GM19099 (cell line): Measurements from ENCODE around the gene GRIN2A.

Experiments
- POLR2A ChIP-seq: IDR thresholded peaks from 3 replicates; pipeline ENCODE4 v1.6.1; 2011; ENCODE audit warnings: low read depth; ENCODE audit not compliant: insufficient read length; ENCODE audit errors: extremely low read depth

Gene GRIN2A

DNA sequence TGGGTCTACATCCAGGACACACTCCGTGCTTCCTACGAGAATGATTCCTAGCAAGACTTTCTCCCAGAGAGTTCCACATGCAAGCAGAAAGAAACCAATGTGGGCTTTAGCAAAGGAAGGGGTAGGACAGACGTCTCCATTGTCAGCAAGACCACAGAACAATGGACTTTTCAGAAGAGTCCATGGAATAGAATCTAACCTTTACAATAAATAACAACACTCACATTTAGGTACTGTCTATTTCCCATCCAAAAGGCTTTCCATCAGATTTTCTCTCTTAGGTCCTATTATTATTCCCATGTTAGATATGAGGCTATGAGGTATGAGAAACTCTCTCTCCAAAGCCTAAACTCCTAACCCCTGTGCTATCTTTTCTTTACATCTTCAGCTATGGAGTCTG is 360.9 kb downstream of the GRIN2A start:
- TF ChIP-seq POLR2A = no peak

DNA sequence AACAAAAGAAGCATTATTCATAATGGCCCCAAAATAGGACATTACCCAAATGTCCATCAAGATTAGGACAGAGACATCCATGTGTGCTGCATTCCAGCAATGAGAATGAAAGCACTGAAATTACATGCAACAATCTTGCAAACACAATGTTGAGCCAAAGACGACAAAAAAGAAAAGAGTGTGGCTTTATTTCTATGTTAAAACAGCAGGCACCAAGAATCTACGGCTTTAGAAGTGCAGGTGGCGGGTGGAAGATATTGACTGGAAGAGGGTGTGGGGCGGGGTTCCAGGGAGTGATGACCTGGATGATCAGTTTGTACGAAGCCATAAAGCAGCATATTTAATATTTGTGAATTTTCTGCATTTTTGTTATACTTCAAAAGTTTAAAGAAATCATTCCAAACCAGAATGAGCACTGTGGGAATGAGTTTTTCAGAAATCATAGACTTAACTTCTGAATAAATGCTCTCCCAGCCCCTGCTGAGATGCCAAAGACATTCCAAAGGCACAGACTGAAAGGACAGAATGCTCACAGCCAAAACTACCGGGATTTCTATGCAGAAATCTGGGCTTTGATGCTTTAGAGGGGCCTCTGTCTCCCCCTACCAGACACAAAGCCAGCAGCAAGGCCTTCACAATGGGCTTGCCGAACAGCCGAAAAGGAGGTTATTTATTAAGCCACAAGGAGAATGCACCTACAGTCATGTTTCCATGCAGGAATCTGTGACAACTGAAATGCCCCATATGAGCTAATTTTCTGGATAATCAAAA is 361.6 kb downstream of the GRIN2A start:
- no peak for TF ChIP-seq POLR2A

DNA sequence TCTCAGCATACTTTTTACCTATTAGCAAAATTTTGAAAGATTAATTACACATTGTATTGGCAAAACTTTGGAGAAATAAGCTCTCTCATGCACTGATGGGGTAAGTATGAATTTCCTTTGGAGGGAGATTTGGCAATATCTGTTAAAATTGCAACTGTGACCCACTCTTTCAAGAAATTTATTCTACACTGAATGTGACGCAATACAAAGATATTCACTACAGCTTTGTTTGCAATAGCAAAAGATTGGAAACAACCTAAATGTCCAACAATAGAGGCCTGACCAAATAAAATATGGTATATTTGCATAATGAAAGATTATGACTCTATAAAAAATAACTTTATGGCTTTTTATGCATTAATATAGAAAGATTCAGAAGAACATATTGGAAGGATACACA is 363.5 kb downstream of the GRIN2A start:
- TF ChIP-seq POLR2A = no peak

DNA sequence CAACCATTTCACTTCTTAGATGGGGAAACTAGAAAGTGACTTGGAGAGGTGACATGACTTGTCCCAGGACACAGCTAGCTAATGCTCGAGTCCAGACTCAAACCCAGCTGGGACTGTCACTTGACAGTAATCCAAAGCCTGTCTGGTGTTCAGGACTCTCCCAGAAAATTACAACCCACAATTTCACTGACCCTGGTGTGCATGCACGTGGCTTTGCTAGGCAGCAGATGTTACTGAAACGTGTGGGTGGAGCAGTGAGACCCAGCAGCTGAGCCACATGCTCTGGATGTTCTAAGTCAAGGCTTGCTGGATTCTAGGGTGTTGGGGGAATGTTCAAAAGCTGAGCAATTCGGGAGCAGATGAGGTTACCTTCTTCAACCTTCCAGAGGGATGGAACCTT is 364.6 kb downstream of the GRIN2A start:
- TF ChIP-seq POLR2A = no peak

DNA sequence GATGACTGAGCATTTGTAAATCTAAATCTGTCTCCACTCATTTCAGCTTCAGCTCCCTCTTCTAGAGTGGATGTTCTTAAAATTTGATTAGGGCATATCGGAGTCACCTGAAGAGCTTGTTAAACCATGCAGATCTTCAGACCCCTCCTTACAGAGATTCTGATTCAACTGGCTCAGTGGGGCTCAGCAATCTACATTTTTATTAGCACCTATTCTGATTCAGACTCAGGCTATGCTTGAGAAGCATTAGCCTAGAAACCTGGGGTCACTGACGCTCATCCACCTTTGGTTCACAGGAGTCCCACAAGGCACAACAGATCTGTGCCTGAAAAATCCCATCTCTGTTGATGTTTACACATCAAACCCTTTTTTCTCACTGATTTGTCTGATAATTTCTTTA is 365.6 kb downstream of the GRIN2A start:
- no peak for TF ChIP-seq POLR2A

DNA sequence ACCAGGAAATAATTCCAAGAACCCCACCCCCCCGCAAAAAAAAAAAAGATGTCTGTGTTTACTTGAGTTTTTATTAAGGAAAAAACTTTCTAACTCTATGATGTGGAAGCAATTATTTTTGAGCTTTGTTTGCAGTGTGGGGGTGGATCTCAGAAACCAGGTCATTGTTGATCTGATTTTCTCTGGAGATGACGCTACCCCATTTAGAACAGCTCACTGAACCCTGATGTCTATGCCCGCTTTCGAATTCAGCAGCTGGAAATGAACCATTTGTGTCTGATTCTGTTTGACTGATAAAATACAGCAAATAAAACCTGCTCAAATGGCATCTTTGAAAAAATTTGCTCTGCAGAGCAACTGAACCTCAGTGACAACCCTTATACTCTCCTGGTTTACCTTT is 368.6 kb downstream of the GRIN2A start:
- no peak for TF ChIP-seq POLR2A

DNA sequence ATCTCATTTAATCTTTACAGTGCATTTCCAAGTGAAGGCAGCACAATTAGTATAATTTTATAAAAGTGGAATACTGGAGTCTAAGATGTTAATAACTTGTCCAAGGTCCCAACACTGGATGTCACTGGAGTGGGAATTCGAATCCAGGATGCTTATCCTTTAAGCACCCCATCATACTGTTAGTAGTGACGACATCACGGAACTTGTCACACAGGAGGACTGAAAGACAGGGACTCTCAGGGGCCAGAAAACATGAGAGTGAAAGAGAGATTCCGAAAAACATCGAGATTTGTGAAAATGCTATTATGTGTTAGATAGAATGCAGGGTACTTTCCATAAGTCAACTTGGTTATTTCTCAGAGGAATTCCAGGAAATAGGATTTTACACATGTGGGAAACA is 374.0 kb downstream of the GRIN2A start:
- TF ChIP-seq POLR2A = no peak

DNA sequence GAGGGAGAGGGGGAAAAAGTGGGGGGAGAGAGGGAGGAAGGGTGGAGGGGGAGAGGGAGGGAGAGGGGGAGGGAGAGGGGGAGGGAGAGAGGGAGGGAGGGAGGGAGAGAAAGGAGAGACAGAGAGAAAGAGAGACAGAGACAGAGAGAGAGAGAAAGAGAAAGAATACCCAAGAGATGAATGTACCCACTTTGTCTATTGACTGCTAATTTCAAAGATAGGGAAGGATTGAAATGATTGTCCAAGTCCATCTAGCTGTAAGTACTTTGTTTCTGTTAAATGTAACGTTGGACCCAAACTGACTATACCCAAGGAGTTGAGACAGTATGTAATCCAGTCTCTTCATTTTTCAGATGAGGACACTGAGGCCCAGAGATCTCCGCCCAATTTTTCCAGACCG is 374.9 kb downstream of the GRIN2A start:
- no peak for TF ChIP-seq POLR2A

DNA sequence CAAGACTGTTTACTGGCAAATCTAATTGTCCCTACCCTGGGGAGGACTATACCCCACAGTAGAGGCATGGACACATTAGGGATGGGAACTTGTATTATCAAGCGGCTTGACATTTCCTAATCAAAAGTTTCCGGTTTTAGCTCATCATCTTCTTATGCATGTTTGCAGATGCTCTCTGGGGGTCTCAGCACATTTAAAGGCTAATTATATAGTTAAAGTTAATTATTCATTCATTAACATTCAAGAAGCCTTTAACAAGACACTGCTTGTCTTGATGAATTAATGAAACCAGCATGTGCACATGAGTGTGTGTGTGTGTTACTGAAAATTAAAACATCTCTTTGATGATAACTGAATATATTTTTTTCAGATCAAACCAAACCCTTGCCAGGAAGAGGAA is 377.1 kb downstream of the GRIN2A start:
- TF ChIP-seq POLR2A = no peak

DNA sequence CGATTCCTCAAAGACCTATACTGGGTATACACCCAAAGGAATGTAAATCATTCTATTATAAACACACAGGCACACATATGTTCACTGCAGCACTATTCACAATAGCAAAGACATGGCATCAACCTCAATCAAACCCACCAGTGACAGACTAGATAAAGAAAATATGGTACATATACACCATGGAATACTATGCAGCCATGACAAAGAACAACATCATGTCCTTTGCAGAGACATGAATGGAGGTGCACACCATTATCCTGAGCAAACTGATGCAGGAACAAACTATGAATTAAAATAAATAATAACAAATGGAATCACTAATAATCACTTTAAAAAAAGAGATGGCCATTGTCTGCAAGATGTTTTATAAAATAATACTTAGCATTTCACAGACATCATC is 380.1 kb downstream of the GRIN2A start:
- TF ChIP-seq POLR2A = no peak

DNA sequence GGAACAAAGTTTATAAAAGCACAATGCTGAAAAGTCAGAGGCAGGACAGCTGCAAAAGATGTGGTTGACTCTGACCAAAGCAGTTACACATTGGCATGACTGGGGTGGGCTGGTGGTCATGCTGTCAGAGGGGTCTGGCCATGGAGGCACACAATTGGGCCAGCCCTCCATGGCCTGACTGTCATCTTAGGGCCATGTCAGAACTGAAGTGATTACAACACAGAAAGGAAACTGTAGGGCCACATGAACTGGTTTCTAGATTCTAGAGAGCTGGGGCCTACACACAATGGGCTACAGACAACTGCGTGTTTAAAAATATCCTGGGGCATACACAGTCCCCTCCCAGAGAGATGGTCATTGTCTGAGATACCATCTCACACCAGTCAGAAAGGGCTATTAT is 380.6 kb downstream of the GRIN2A start:
- TF ChIP-seq POLR2A = no peak

DNA sequence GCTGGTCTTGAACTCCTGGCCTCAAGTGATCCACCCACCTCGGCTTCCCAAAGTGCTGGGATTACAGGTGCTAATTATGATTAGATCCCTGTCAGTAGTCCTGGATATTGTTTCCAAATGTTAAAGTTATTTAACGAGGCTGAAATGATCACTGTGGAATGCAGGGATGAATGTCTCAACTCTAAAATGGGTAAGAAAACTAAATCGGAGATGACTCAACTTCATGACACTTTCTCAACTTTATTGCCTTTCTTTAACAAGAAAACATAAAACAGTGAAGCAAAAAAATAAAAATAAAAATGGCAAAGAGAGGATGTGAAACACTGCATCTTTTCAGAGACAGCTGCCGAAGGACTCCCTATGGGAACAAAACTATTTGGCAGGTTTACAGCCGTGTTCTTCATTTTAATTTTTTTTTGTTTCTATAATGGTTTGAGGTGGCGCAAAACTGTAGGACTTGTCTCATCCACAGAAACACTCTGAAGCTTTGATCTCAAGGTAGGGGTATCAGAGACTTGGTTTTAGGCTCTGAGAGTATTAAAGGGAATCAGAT is 382.0 kb downstream of the GRIN2A start:
- TF ChIP-seq POLR2A = no peak

DNA sequence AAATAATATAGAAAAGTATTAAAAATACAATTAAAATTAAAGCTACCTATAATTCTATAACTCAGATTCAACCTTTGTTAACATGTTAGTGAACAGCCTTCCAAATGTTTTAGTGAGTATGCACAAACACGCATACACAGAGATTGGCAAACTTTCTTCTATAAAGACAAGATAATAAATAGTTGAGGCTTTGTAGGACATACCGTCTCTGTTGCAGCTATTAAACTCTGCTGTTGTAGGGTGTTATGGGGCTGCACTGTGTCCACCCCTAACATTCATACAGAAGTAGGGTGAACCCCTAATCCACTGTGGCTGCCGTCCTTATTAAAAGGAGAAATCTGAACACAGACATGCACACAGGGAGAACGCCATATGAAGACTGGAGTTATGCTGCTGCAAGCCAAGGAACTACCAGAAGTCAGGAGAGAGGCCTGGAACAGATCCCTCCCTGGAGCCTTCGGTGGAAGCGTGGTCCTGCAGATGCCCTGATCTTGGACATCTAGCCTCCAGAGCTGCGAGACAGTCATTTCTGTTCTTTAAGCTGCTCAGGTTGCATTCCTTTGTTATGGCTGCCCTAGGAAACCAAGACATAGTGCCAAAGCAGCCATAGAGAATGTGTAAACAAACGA is 383.2 kb downstream of the GRIN2A start:
- TF ChIP-seq POLR2A = no peak

DNA sequence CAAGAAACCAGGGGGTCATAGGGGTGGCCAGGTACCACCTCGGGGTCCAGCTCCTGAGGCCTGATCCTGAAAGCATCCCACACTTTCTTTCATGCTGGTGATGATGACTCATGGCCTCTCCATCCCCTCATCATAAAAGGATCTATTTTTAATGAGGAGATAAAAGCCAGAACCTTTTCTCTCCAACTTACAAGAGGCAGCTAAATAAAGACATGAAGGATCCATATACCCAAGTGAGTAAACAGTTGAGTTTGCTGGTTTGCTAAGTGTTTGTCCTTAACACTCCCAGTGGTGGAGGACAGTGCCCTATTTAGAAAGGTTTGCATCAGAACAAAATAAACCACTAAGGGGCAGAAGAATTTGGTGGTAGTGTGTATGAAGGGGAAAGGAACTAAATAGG is 383.8 kb downstream of the GRIN2A start:
- no peak for TF ChIP-seq POLR2A

DNA sequence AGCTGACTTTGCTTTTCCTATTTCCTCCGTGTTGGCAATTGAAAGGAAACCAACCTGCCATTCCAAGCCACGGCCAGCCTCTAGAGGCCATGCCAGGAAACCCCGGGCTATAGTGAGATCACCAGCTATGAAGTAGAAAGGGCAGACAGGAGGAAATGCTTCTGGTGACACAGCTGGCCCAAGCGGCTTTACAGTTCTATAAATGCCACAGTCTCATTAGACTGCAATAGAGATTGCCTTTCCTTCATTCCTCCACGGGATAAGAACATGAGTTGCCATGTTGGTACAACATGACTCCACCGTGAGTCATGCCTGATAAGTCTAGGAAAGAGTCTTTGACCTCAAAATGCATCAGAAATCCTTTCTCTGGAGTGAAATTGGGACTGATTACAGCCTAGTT is 384.9 kb downstream of the GRIN2A start:
- no peak for TF ChIP-seq POLR2A

DNA sequence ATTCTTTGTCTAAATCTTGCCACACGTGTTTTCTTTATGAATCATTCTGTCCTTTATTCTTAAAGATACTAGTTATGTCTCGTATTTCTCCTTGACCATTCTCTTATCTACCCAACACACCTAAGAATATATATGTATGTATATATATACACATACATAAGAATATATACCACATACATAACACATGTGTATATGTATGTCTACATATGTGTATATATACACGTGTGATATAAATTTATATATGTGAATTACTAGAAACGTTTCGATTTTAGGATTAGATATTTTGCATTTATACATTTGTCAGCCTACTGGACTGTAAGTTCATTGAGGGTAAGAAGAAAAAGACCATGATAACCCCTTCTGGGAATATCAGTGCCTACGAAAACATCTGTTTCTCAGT is 388.6 kb downstream of the GRIN2A start:
- no peak for TF ChIP-seq POLR2A
